Loucy (cell line): ENCODE data around the gene CCDC126.

Experiments used
- H2AFZ ChIP-seq: fragments of 200-600 bp; sonication (generic); 2 replicates; pipeline ENCODE4 v1.6.0; 2016; ENCODE audit warnings: antibody characterized with exemption, mild to moderate bottlenecking, low read length, moderate library complexity
- H3F3A ChIP-seq: fragments of 200-600 bp; 2 replicates; pipeline ENCODE4 v1.6.0; 2016; ENCODE audit warnings: antibody characterized with exemption, low read depth, mild to moderate bottlenecking
- H3K27me3 ChIP-seq: fragments of 200-600 bp; sonication (generic); 2 replicates; pipeline ENCODE4 v1.6.1; 2014; ENCODE audit warnings: low read length, mild to moderate bottlenecking; ENCODE audit not compliant: insufficient read depth, poor library complexity, severe bottlenecking
- H3K36me3 ChIP-seq: fragments of 200-600 bp; sonication (generic); 2 replicates; pipeline ENCODE4 v1.6.1; 2016; ENCODE audit warnings: low read length; ENCODE audit not compliant: insufficient read depth
- H3K4me1 ChIP-seq: fragments of 200-600 bp; sonication (generic); 2 replicates; pipeline ENCODE4 v1.5.1; 2014; ENCODE audit warnings: low read length, mild to moderate bottlenecking; ENCODE audit not compliant: insufficient read depth, poor library complexity, severe bottlenecking
- H3K4me2 ChIP-seq: fragments of 200-600 bp; sonication (generic); 2 replicates; pipeline ENCODE4 v1.6.0; 2014; ENCODE audit warnings: antibody characterized with exemption, low read length, low read depth, mild to moderate bottlenecking; ENCODE audit not compliant: poor library complexity, severe bottlenecking
- H3K4me3 ChIP-seq: fragments of 200-600 bp; sonication (generic); 2 replicates; pipeline ENCODE4 v1.5.1; 2014; ENCODE audit warnings: low read length, mild to moderate bottlenecking, mixed read lengths; ENCODE audit not compliant: poor library complexity, severe bottlenecking
- H3K79me2 ChIP-seq: fragments of 200-600 bp; sonication (generic); 2 replicates; pipeline ENCODE4 v1.6.1; 2014; ENCODE audit warnings: low read length; ENCODE audit not compliant: insufficient read depth
- H3K9ac ChIP-seq: fragments of 200-600 bp; sonication (generic); 2 replicates; pipeline ENCODE4 v1.6.0; 2014; ENCODE audit warnings: mild to moderate bottlenecking, low read depth, low read length, moderate library complexity; ENCODE audit not compliant: poor library complexity, severe bottlenecking
- H3K9me2 ChIP-seq: fragments of 200-600 bp; sonication (generic); replicated peaks from 2 replicates; pipeline ENCODE4 v1.6.1; 2016; ENCODE audit warnings: low read depth, low read length, mixed read lengths
- H3K9me3 ChIP-seq: fragments of 200-600 bp; sonication (generic); 2 replicates; pipeline ENCODE4 v1.6.1; 2014; ENCODE audit warnings: mild to moderate bottlenecking, antibody characterized with exemption, low read length, low read depth; ENCODE audit not compliant: insufficient read depth
- H4K20me1 ChIP-seq: fragments of 200-600 bp; sonication (generic); 2 replicates; pipeline ENCODE4 v1.6.0; 2014; ENCODE audit warnings: antibody characterized with exemption, low read length, mild to moderate bottlenecking; ENCODE audit not compliant: insufficient read depth, poor library complexity, severe bottlenecking
- CTCF ChIP-seq: fragments of 200-600 bp; sonication (generic); conservative IDR thresholded peaks from 2 replicates; pipeline ENCODE4 v1.5.1; 2014; ENCODE audit warnings: mild to moderate bottlenecking, antibody characterized with exemption, low read length
- EZH2phosphoT487 ChIP-seq: fragments of 200-600 bp; IDR thresholded peaks from 2 replicates; pipeline ENCODE4 v1.6.1; 2018; ENCODE audit warnings: antibody characterized with exemption, mild to moderate bottlenecking, moderate library complexity, borderline replicate concordance

CCDC126 gene

GRCh38 chr7:23615331-23615730 is 18.1 kb downstream of the CCDC126 start:
- H3K4me3 ChIP-seq, result no peak overlapping the region

GRCh38 chr7:23616593-23616992 is 19.4 kb downstream of the CCDC126 start:
- Histone ChIP-seq H3K27me3 (no peaks in the 10 kb centered on the region), H3K4me2 (no peak overlapping the region), H2AFZ (no peak overlapping the region), H3K4me3 (no peak overlapping the region), H3K36me3 (peaks cover 14% of the 10 kb centered on the region; the same call in 1 of the 2 replicates), H3K9me2 (no peaks in the 10 kb centered on the region), H3F3A (no peaks in the 10 kb centered on the region), H3K4me1 (no peaks in the 10 kb centered on the region), H3K9me3 (no peaks in the 10 kb centered on the region; the same call in 1 of the 2 replicates), H4K20me1 (no peaks in the 10 kb centered on the region), H3K79me2 (no peaks in the 10 kb centered on the region), H3K9ac (no peak overlapping the region)
- TF ChIP-seq EZH2phosphoT487 (no peak), CTCF (no peak)

More at GRCh38 chr7:23615331-23615730, 18.1 kb downstream of the CCDC126 start:
- Histone ChIP-seq H3K4me2 (no peak overlapping the region), H3K36me3 (peaks cover 19% of the 10 kb centered on the region; the same call in 1 of the 2 replicates), H3K9ac (no peak overlapping the region), H3K9me2 (no peaks in the 10 kb centered on the region), H3K4me1 (no peaks in the 10 kb centered on the region), H3K9me3 (no peaks in the 10 kb centered on the region; the same call in 1 of the 2 replicates), H3K79me2 (no peaks in the 10 kb centered on the region), H3K27me3 (no peaks in the 10 kb centered on the region), H3F3A (no peaks in the 10 kb centered on the region), H4K20me1 (no peaks in the 10 kb centered on the region), H2AFZ (no peak overlapping the region)
- TF ChIP-seq EZH2phosphoT487 (no peak), CTCF (no peak)

- no peaks in the 10 kb centered on the region; the same call in 1 of the 2 replicates for H3K9me3 ChIP-seq
- H3F3A ChIP-seq, result no peaks in the 10 kb centered on the region
- H3K36me3 ChIP-seq, result peaks cover 12% of the 10 kb centered on the region; the same call in 1 of the 2 replicates
- H4K20me1 ChIP-seq, result no peaks in the 10 kb centered on the region
- no peak overlapping the region for H3K4me2 ChIP-seq
- no peak overlapping the region for H3K4me3 ChIP-seq
- TF ChIP-seq CTCF, result no peak
- TF ChIP-seq EZH2phosphoT487, result no peak
- H3K79me2 ChIP-seq, result no peaks in the 10 kb centered on the region
- H3K9me2 ChIP-seq, result no peaks in the 10 kb centered on the region
- H3K4me1 ChIP-seq, result no peaks in the 10 kb centered on the region
- no peak overlapping the region for H3K9ac ChIP-seq
- no peak overlapping the region for H2AFZ ChIP-seq
- H3K27me3 ChIP-seq, result no peaks in the 10 kb centered on the region
Observed at GRCh38 chr7:23617482-23617881, 20.3 kb downstream of the CCDC126 start.
